A549 (cell line): ENCODE measurements around the gene FSCN2. TPM values are rescaled to one million over a fixed set of nuclear protein-coding genes. Genes with fewer than 3 reads are reported as not detected.
A peak's percentile ranks its signal among the peaks of the same experiment; 100 is the strongest.

Experiments
- ATAC-seq, 2 experiments: fragments of 200-7000 bp in 1 of 2; fragments of >200 bp in 1 of 2; cut with Nextera tagmentation in 1 of 2; cut with Tn5 transposase in 1 of 2; 3 replicates each; pipeline versions ENCODE4 v1.8.0 to v1.9.1; 2018 to 2020; ENCODE audit warnings: mild to moderate bottlenecking in 1 of 2, moderate library complexity in 1 of 2
- CTCF ChIA-PET: fragments of 300-600 bp; sonication (Branson Sonifier 250); formaldehyde crosslinking; extraction: SDS; loops from one replicate; lab custom pipeline; 2021; ENCODE audit warnings: antibody characterized with exemption, inconsistent platforms; lab: Yijun Ruan, JAX
- POLR2A ChIA-PET: fragments of 350-600 bp; formaldehyde crosslinking; extraction: SDS; loops from one replicate; lab custom pipeline; 2021; ENCODE audit warnings: antibody characterized with exemption, inconsistent platforms; lab: Yijun Ruan, JAX
- DNase-seq, 2 experiments: peaks; one replicate each; pipeline versions ENCODE4 v3.0.0 to v3.0.0-alpha.2; 2011 to 2016; ENCODE audit warnings: low read depth in 1 of 2, low spot score in 1 of 2
- FAIRE-seq: peaks from 2 replicates; lab custom pipeline; 2011; peaks lifted over from hg19 to GRCh38; lab: Jason Lieb, UNC
- H3K27ac ChIP-seq, 2 experiments: fragments of >200 bp; sonication (Bioruptor Twin); formaldehyde crosslinking; 3 replicates each; pipeline ENCODE4 v1.5.1; 2016 to 2017
- H3K4me1 ChIP-seq: fragments of >200 bp; sonication (Bioruptor Twin); formaldehyde crosslinking; 3 replicates; pipeline ENCODE4 v1.6.1; 2016
- H3K4me2 ChIP-seq: fragments of >200 bp; sonication (Bioruptor Twin); formaldehyde crosslinking; 3 replicates; pipeline ENCODE4 v1.6.1; 2016
- H3K4me3 ChIP-seq: fragments of >200 bp; sonication (Bioruptor Twin); formaldehyde crosslinking; 3 replicates; pipeline ENCODE4 v1.5.1; 2016
- H3K9me3 ChIP-seq: fragments of >200 bp; sonication (Bioruptor Twin); formaldehyde crosslinking; 3 replicates; pipeline ENCODE4 v1.6.1; 2016
- CEBPB ChIP-seq, 2 experiments: fragments of >200 bp in 1 of 2; sonication (Bioruptor Twin) in 1 of 2; formaldehyde crosslinking in 1 of 2; IDR thresholded peaks; 2 replicates each; pipeline ENCODE4 v1.6.1; 2012 to 2016
- CHD4 ChIP-seq: fragments of 200-600 bp; sonication (generic); IDR thresholded peaks from 2 replicates; pipeline ENCODE4 v1.6.1; 2016; ENCODE audit warnings: antibody characterized with exemption, mild to moderate bottlenecking, borderline replicate concordance
- EHF ChIP-seq: fragments of 250-450 bp; sonication (Bioruptor Pico); IDR thresholded peaks from 2 replicates; pipeline ENCODE4 v1.5.0; 2020; ENCODE audit warnings: mild to moderate bottlenecking
- ESRRA ChIP-seq: fragments of 150-350 bp; IDR thresholded peaks from 2 replicates; pipeline ENCODE4 v1.6.1; 2014; ENCODE audit warnings: mild to moderate bottlenecking, low read length, borderline replicate concordance
- FOSB ChIP-seq: fragments of 250-450 bp; sonication (Bioruptor Pico); IDR thresholded peaks from 2 replicates; pipeline ENCODE4 v1.5.0; 2020; ENCODE audit warnings: mild to moderate bottlenecking, moderate library complexity
- JUN ChIP-seq, 2 experiments: fragments of >200 bp; sonication (Bioruptor Twin); formaldehyde crosslinking; IDR thresholded peaks; 2 replicates in 1 of 2; 3 replicates in 1 of 2; pipeline ENCODE4 v1.6.1; 2016 to 2017
- JUNB ChIP-seq: fragments of >200 bp; sonication (Bioruptor Twin); formaldehyde crosslinking; IDR thresholded peaks from 2 replicates; pipeline ENCODE4 v1.6.1; 2016
- MAZ ChIP-seq: fragments of 150-350 bp; IDR thresholded peaks from 2 replicates; pipeline ENCODE4 v1.6.1; 2014; ENCODE audit warnings: antibody characterized with exemption, low read depth, low read length, borderline replicate concordance
- NFE2L2 ChIP-seq: fragments of 150-350 bp; conservative IDR thresholded peaks from 2 replicates; pipeline ENCODE4 v1.6.1; 2014; ENCODE audit warnings: low read length
- NPAS2 ChIP-seq: fragments of 250-450 bp; sonication (Bioruptor Pico); IDR thresholded peaks from 2 replicates; pipeline ENCODE4 v1.8.0; 2022; ENCODE audit warnings: mild to moderate bottlenecking, moderate library complexity, borderline replicate concordance
- NR3C1 ChIP-seq: fragments of >200 bp; sonication (Bioruptor Twin); formaldehyde crosslinking; IDR thresholded peaks from 3 replicates; pipeline ENCODE4 v1.6.1; 2017
- RAD21 ChIP-seq, 2 experiments: fragments of >200 bp in 1 of 2; sonication (Bioruptor Twin) in 1 of 2; formaldehyde crosslinking in 1 of 2; IDR thresholded peaks in 1 of 2; conservative IDR thresholded peaks in 1 of 2; 2 replicates in 1 of 2; 3 replicates in 1 of 2; pipeline ENCODE4 v1.6.1; 2012 to 2018; ENCODE audit warnings: inconsistent platforms in 1 of 2
- RARB ChIP-seq: fragments of 250-450 bp; sonication (Bioruptor Pico); IDR thresholded peaks from 2 replicates; pipeline ENCODE4 v1.8.0; 2021; ENCODE audit warnings: mild to moderate bottlenecking, moderate library complexity
- SREBF2 ChIP-seq: fragments of 450-650 bp; IDR thresholded peaks from 2 replicates; pipeline ENCODE4 v1.6.1; 2014; ENCODE audit warnings: mild to moderate bottlenecking, moderate library complexity
- TFCP2L1 ChIP-seq: fragments of 250-450 bp; sonication (Bioruptor Pico); IDR thresholded peaks from 2 replicates; pipeline ENCODE4 v1.5.0; 2021; ENCODE audit warnings: mild to moderate bottlenecking
- ZFP36 ChIP-seq: fragments of 450-650 bp; IDR thresholded peaks from 2 replicates; pipeline ENCODE4 v1.6.1; 2014; ENCODE audit warnings: borderline replicate concordance; ENCODE audit not compliant: partially characterized antibody
- ZSCAN20 ChIP-seq: fragments of 250-450 bp; sonication (Bioruptor Pico); IDR thresholded peaks from 2 replicates; pipeline ENCODE4 v1.8.0; 2022; ENCODE audit warnings: mild to moderate bottlenecking, moderate library complexity
- WGBS: methylation state at CpG from one replicate; pipeline ENCODE4 v1.1.6; 2017; ENCODE audit errors: missing lambda C conversion rate; 5-methylcytosine and 5-hydroxymethylcytosine counted together
- polyA plus RNA-seq, 4 experiments: library from polyadenylated mRNA; depleted of rRNA in 3 of 4; stranded (reverse); fragments of >200 nt; fragmentation: RNase III in 1 of 4; extraction: RNeasy Plus Mini Kit Qiagen cat#74134 plus additional on column Dnase treatment in 1 of 4; gene quantifications; 2 replicates in 3 of 4; 3 replicates in 1 of 4; pipeline ENCODE4 v1.2.3, GENCODE V29; 2011 to 2017
- TF ChIP-seq, protein P1 (sequence below): IDR thresholded peaks from 2 replicates; pipeline ENCODE4 v1.6.1; 2012; ENCODE audit warnings: low read depth, borderline replicate concordance
- TF ChIP-seq, protein P2 (sequence below): IDR thresholded peaks from 2 replicates; pipeline ENCODE4 v1.6.1; 2012

Gene FSCN2
- polyA plus RNA-seq, 2 of the 4 experiments (the other 2 are of a cell fraction): 0.84 to 1.3 TPM

GRCh38 chr17:81491761-81492160 lies 36.4 kb upstream of the FSCN2 start:
- no peaks in the 10 kb centered on the region for H3K9me3 ChIP-seq
- H3K4me3 ChIP-seq: no peak overlapping the region
- H3K27ac ChIP-seq: peak overlapping the region in 1 of 2 experiments; percentile 97; a peak in 3 of 6 replicates
- DNase-seq (no peak), ATAC-seq (no peak), FAIRE-seq (no peak)
- TF ChIP-seq RARB (CRISPR knock-in tag): no peak
- no peak for TF ChIP-seq NFE2L2
- TF ChIP-seq CEBPB (IDR thresholded peaks at IDR 0.05): no peak
- no peak for TF ChIP-seq JUNB
- TF ChIP-seq NR3C1: no peak
- TF ChIP-seq JUN (IDR thresholded peaks at IDR 0.05): no peak
- TF ChIP-seq MAZ: no peak
- no peak for TF ChIP-seq CHD4
- TF ChIP-seq NPAS2: no peak
- TF ChIP-seq EHF (CRISPR knock-in tag): no peak
- TF ChIP-seq, protein P1, sequence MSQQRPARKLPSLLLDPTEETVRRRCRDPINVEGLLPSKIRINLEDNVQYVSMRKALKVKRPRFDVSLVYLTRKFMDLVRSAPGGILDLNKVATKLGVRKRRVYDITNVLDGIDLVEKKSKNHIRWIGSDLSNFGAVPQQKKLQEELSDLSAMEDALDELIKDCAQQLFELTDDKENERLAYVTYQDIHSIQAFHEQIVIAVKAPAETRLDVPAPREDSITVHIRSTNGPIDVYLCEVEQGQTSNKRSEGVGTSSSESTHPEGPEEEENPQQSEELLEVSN: no peak
- TF ChIP-seq ESRRA: no peak
- TF ChIP-seq FOSB (CRISPR knock-in tag): no peak
- 33% methylated on average over 5 of the region's 5 CpGs for WGBS
- H3K4me1 ChIP-seq: peaks cover 37% of the 10 kb centered on the region
- ChIA-PET CTCF (interaction anchor here (0.7 to 3.0 kb wide), 9 partner anchors 8 to 239 kb away, joined by 3 to 26 read pairs (median 4); no protein-coding TSS in a partner anchor), POLR2A (interaction anchor here (0.9 to 1.2 kb wide), 3 partner anchors 17 to 182 kb away, joined by 3 to 10 read pairs (median 4); no protein-coding TSS in a partner anchor)
- H3K4me2 ChIP-seq: peak overlapping the region; percentile 15

- no peak for FAIRE-seq
- CTCF ChIA-PET: interaction anchor here (0.7 to 3.0 kb wide), 9 partner anchors 8 to 239 kb away, joined by 3 to 26 read pairs (median 4); no protein-coding TSS in a partner anchor
- no peak for ATAC-seq
- H3K4me2 ChIP-seq: peak overlapping the region; percentile 15; the same call in 2 of the 3 replicates
- TF ChIP-seq, protein P2, sequence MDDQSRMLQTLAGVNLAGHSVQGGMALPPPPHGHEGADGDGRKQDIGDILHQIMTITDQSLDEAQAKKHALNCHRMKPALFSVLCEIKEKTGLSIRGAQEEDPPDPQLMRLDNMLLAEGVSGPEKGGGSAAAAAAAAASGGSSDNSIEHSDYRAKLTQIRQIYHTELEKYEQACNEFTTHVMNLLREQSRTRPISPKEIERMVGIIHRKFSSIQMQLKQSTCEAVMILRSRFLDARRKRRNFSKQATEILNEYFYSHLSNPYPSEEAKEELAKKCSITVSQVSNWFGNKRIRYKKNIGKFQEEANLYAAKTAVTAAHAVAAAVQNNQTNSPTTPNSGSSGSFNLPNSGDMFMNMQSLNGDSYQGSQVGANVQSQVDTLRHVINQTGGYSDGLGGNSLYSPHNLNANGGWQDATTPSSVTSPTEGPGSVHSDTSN: no peak
- no peak for TF ChIP-seq CHD4
- TF ChIP-seq JUN (IDR thresholded peaks at IDR 0.05): no peak
- no peak for TF ChIP-seq ZSCAN20 (CRISPR knock-in tag)
- TF ChIP-seq TFCP2L1: no peak
- no peak for TF ChIP-seq ZFP36
- TF ChIP-seq, all 56 proteins: peak for 0
- H3K9me3 ChIP-seq: no peaks in the 10 kb centered on the region
- H3K4me3 ChIP-seq: no peak overlapping the region
- WGBS: 80% methylated on average over 17 of the region's 18 CpGs
- POLR2A ChIA-PET: interaction anchor here (0.9 to 1.2 kb wide), 2 partner anchors 16 to 73 kb away, joined by 3 to 10 read pairs; no protein-coding TSS in a partner anchor
- DNase-seq: no peak
- H3K27ac ChIP-seq: peak overlapping the region in 1 of 2 experiments; percentile 97; a peak in 1 of 6 replicates
- peaks cover 37% of the 10 kb centered on the region for H3K4me1 ChIP-seq
Observed at GRCh38 chr17:81492202-81492601, 36.0 kb upstream of the FSCN2 start.

DNA sequence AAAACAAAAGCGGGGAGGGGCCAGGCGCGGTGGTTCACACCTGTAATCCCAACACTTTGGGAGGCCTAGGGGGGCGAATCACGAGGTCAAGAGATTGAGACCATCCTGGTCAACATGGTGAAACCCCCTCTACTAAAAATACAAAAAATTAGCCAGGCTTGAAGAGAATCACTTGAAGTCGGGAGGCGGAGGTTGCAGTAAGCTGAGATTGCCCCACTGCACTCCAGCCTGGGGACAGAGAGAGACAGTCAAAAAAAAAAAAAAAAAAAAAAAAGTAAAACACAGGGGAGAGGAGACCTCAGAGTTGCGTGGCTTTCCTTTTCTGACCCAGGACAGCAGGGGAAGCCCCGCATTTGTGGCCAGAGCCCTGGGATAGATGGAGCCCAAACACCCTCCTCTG lies 35.5 kb upstream of the FSCN2 start:
- Histone ChIP-seq H3K4me2 (no peak overlapping the region), H3K9me3 (no peaks in the 10 kb centered on the region), H3K4me1 (peaks cover 37% of the 10 kb centered on the region), H3K27ac (no peak overlapping the region), H3K4me3 (no peak overlapping the region)
- DNase-seq (no peak), FAIRE-seq (no peak), ATAC-seq (no peak)
- ChIA-PET POLR2A (interaction anchor here (1.2 kb wide), 1 partner anchor 16 kb away, joined by 3 read pairs; no protein-coding TSS in a partner anchor), CTCF (interaction anchor here (0.7 to 3.0 kb wide), 8 partner anchors 9 to 240 kb away, joined by 3 to 26 read pairs (median 4); no protein-coding TSS in a partner anchor)
- TF ChIP-seq RAD21 (conservative IDR thresholded peaks at IDR 0.05 in 1 of 2, IDR thresholded peaks at IDR 0.05 in 1 of 2): no peak
- TF ChIP-seq SREBF2: no peak
- no peak for TF ChIP-seq EHF (CRISPR knock-in tag)
- WGBS: 84% methylated on average over 9 of the region's 9 CpGs
